Liver (tissue), 9 donors: ENCODE measurements around the gene RB1. TPM values are rescaled to one million over a fixed set of nuclear protein-coding genes. Genes with fewer than 3 reads are reported as not detected.

Experiments
- DNase-seq: peaks from one replicate; pipeline ENCODE4 v3.0.0-alpha.2; 2017; ENCODE audit warnings: low spot score
- H3K27ac ChIP-seq, 2 donors: one replicate each; pipeline ENCODE4 v1.7.0; 2013; ENCODE audit warnings: inconsistent platforms in 2 of 2, low read length in 2 of 2, control low read depth in 1 of 2, low read depth in 1 of 2, mild to moderate bottlenecking in 1 of 2
- H3K27me3 ChIP-seq, 4 donors: one replicate each; pipeline versions ENCODE4 v1.6.1 to v1.7.0; 2013; ENCODE audit warnings: low read length in 3 of 4, inconsistent platforms in 1 of 4, mild to moderate bottlenecking in 1 of 4, moderate library complexity in 1 of 4; ENCODE audit not compliant: control insufficient read depth in 4 of 4, insufficient read depth in 4 of 4
- H3K36me3 ChIP-seq, 4 donors: one replicate each; pipeline versions ENCODE4 v1.6.1 to v1.7.0; 2013; ENCODE audit warnings: low read length in 3 of 4, mild to moderate bottlenecking in 3 of 4, low read depth in 1 of 4, moderate library complexity in 1 of 4; ENCODE audit not compliant: control insufficient read depth in 4 of 4, insufficient read depth in 3 of 4
- H3K4me1 ChIP-seq, 4 donors: one replicate each; pipeline versions ENCODE4 v1.6.1 to v1.7.0; 2013; ENCODE audit warnings: low read length in 3 of 4, mild to moderate bottlenecking in 3 of 4, moderate library complexity in 1 of 4; ENCODE audit not compliant: control insufficient read depth in 4 of 4, insufficient read depth in 4 of 4
- H3K4me3 ChIP-seq, 3 donors: one replicate each; pipeline versions ENCODE4 v1.6.1 to v1.7.0; 2013; ENCODE audit warnings: low read length in 3 of 3, control low read depth in 1 of 3, low read depth in 1 of 3, mild to moderate bottlenecking in 1 of 3
- H3K9ac ChIP-seq, 2 donors: one replicate each; pipeline ENCODE4 v1.7.0; 2013; ENCODE audit warnings: low read length in 2 of 2, mild to moderate bottlenecking in 2 of 2, moderate library complexity in 2 of 2, control low read depth in 1 of 2, low read depth in 1 of 2
- H3K9me3 ChIP-seq, 4 donors: one replicate each; pipeline versions ENCODE4 v1.6.1 to v1.7.0; 2013; ENCODE audit warnings: low read length in 3 of 4; ENCODE audit not compliant: control insufficient read depth in 4 of 4
- FOXA2 ChIP-seq: IDR thresholded peaks from 2 replicates; pipeline ENCODE4 v1.6.1; 2016; ENCODE audit warnings: antibody characterized with exemption
- GABPA ChIP-seq, 2 donors: IDR thresholded peaks in 1 of 2; conservative IDR thresholded peaks in 1 of 2; 2 replicates each; pipeline ENCODE4 v1.6.1; 2016; ENCODE audit warnings: antibody characterized with exemption in 2 of 2, mild to moderate bottlenecking in 1 of 2, moderate library complexity in 1 of 2
- HNF4A ChIP-seq, 2 donors: conservative IDR thresholded peaks; 2 replicates each; pipeline ENCODE4 v1.6.1; 2016; ENCODE audit warnings: antibody characterized with exemption in 2 of 2, mild to moderate bottlenecking in 2 of 2
- HNF4G ChIP-seq: IDR thresholded peaks from 2 replicates; pipeline ENCODE4 v1.6.1; 2016; ENCODE audit warnings: antibody characterized with exemption
- JUND ChIP-seq, 2 donors: IDR thresholded peaks; 2 replicates each; pipeline ENCODE4 v1.6.1; 2016; ENCODE audit warnings: antibody characterized with exemption in 2 of 2
- MAX ChIP-seq: IDR thresholded peaks from 2 replicates; pipeline ENCODE4 v1.6.1; 2016; ENCODE audit warnings: antibody characterized with exemption
- NR2F2 ChIP-seq: IDR thresholded peaks from 2 replicates; pipeline ENCODE4 v1.6.1; 2016; ENCODE audit warnings: antibody characterized with exemption
- RAD21 ChIP-seq, 2 donors: IDR thresholded peaks; 2 replicates each; pipeline ENCODE4 v1.6.1; 2016; ENCODE audit warnings: antibody characterized with exemption in 2 of 2, mild to moderate bottlenecking in 2 of 2
- RXRA ChIP-seq, 2 donors: IDR thresholded peaks; 2 replicates each; pipeline ENCODE4 v1.6.1; 2017 to 2018; ENCODE audit warnings: antibody characterized with exemption in 2 of 2, mild to moderate bottlenecking in 1 of 2
- SP1 ChIP-seq: IDR thresholded peaks from 2 replicates; pipeline ENCODE4 v1.6.1; 2018; ENCODE audit warnings: antibody characterized with exemption, mild to moderate bottlenecking
- TAF1 ChIP-seq: conservative IDR thresholded peaks from 2 replicates; pipeline ENCODE4 v1.6.1; 2016; ENCODE audit warnings: antibody characterized with exemption, mild to moderate bottlenecking
- YY1 ChIP-seq: IDR thresholded peaks from 2 replicates; pipeline ENCODE4 v1.6.1; 2016; ENCODE audit warnings: antibody characterized with exemption, mild to moderate bottlenecking
- WGBS: extraction: QIAGEN DNeasy Blood & Tissue Kit; methylation state at CpG from one replicate; pipeline ENCODE4 v1.1.7; 2013; 5-methylcytosine and 5-hydroxymethylcytosine counted together
- polyA plus RNA-seq, 2 donors: library from polyadenylated mRNA; stranded (reverse) in 1 of 2; unstranded in 1 of 2; fragments of 200-250 nt in 1 of 2; fragments of >200 nt in 1 of 2; fragmentation: Nextera tagmentation in 1 of 2; extraction: Ambion mirVana in 1 of 2; gene quantifications; one replicate each; pipeline versions ENCODE4 v1.2.1 to v1.2.3, GENCODE V29; 2013 to 2015
- total RNA-seq, 2 donors: library from RNA; depleted of rRNA; stranded (reverse); fragments of >200 nt; gene quantifications; one replicate each; pipeline ENCODE4 v1.2.3, GENCODE V29; 2014
- TF ChIP-seq, protein P1 (sequence below): IDR thresholded peaks from 2 replicates; pipeline ENCODE4 v1.6.1; 2016; ENCODE audit warnings: antibody characterized with exemption, mild to moderate bottlenecking
- donor health status: healthy.
- donor health status: healthy.
- donor health status: healthy.
- donor health status: healthy.
- donor health status: healthy.

RB1 gene
- total and polyA plus RNA-seq, 4 donors: 6.6 to 30.6 (median 8.9) TPM

GRCh38 chr13:48505597-48506091 is 202.1 kb downstream of the RB1 start:
- peaks cover 0 to under 1% (median 0%) of the 10 kb centered on the region in 4 donors for H3K4me1 ChIP-seq
- WGBS: 80% methylated on average over 11 of the region's 11 CpGs
- TF ChIP-seq MAX: peak; percentile 44
- TF ChIP-seq, protein P1, sequence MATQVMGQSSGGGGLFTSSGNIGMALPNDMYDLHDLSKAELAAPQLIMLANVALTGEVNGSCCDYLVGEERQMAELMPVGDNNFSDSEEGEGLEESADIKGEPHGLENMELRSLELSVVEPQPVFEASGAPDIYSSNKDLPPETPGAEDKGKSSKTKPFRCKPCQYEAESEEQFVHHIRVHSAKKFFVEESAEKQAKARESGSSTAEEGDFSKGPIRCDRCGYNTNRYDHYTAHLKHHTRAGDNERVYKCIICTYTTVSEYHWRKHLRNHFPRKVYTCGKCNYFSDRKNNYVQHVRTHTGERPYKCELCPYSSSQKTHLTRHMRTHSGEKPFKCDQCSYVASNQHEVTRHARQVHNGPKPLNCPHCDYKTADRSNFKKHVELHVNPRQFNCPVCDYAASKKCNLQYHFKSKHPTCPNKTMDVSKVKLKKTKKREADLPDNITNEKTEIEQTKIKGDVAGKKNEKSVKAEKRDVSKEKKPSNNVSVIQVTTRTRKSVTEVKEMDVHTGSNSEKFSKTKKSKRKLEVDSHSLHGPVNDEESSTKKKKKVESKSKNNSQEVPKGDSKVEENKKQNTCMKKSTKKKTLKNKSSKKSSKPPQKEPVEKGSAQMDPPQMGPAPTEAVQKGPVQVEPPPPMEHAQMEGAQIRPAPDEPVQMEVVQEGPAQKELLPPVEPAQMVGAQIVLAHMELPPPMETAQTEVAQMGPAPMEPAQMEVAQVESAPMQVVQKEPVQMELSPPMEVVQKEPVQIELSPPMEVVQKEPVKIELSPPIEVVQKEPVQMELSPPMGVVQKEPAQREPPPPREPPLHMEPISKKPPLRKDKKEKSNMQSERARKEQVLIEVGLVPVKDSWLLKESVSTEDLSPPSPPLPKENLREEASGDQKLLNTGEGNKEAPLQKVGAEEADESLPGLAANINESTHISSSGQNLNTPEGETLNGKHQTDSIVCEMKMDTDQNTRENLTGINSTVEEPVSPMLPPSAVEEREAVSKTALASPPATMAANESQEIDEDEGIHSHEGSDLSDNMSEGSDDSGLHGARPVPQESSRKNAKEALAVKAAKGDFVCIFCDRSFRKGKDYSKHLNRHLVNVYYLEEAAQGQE: no peak
- TF ChIP-seq JUND (IDR thresholded peaks at IDR 0.05): no peak
- no peak for TF ChIP-seq RXRA (IDR thresholded peaks at IDR 0.05)
- TF ChIP-seq RAD21 (IDR thresholded peaks at IDR 0.05): peak in 1 of 2 donors; percentile 3
- TF ChIP-seq GABPA (IDR thresholded peaks at IDR 0.05 in 1 of 2, conservative IDR thresholded peaks at IDR 0.05 in 1 of 2): no peak
- H3K4me3 ChIP-seq: no peak overlapping the region
- H3K27ac ChIP-seq: peak overlapping the region; percentile 16 to 48
- H3K9me3 ChIP-seq: no peaks in the 10 kb centered on the region
- no peak overlapping the region for H3K9ac ChIP-seq
- H3K36me3 ChIP-seq: peaks cover 0 to 3% (median 1%) of the 10 kb centered on the region in 4 donors
- DNase-seq: no peak
- no peaks in the 10 kb centered on the region for H3K27me3 ChIP-seq

GRCh38 chr13:48506092-48506701 is 202.6 kb downstream of the RB1 start:
- Histone ChIP-seq H3K9me3 (no peaks in the 10 kb centered on the region), H3K9ac (no peak overlapping the region), H3K27me3 (no peaks in the 10 kb centered on the region), H3K4me1 (peaks cover 0 to 2% (median 0%) of the 10 kb centered on the region in 4 donors), H3K4me3 (no peak overlapping the region), H3K36me3 (peaks cover 0 to 3% (median 1%) of the 10 kb centered on the region in 4 donors), H3K27ac (peak overlapping the region; percentile 16 to 48)
- 86% methylated on average over 14 of the region's 14 CpGs for WGBS
- DNase-seq: no peak
- no peak for TF ChIP-seq SP1
- TF ChIP-seq GABPA (IDR thresholded peaks at IDR 0.05 in 1 of 2, conservative IDR thresholded peaks at IDR 0.05 in 1 of 2): no peak
- no peak for TF ChIP-seq FOXA2
- TF ChIP-seq RAD21 (IDR thresholded peaks at IDR 0.05): no peak

- no peaks in the 10 kb centered on the region for H3K27me3 ChIP-seq
- no peak overlapping the region for H3K4me3 ChIP-seq
- H3K36me3 ChIP-seq: peaks cover 0 to 5% (median 3%) of the 10 kb centered on the region in 4 donors
- no peak for DNase-seq
- 96% methylated on average over 10 of the region's 10 CpGs for WGBS
- no peaks in the 10 kb centered on the region for H3K9me3 ChIP-seq
- no peak overlapping the region for H3K27ac ChIP-seq
- H3K4me1 ChIP-seq: peaks cover 0 to 2% (median 0%) of the 10 kb centered on the region in 4 donors
- no peak overlapping the region for H3K9ac ChIP-seq
- TF ChIP-seq YY1 (no peak), SP1 (no peak), FOXA2 (no peak), NR2F2 (no peak), MAX (no peak), HNF4A (conservative IDR thresholded peaks at IDR 0.05) (no peak), JUND (IDR thresholded peaks at IDR 0.05) (no peak), RAD21 (IDR thresholded peaks at IDR 0.05) (no peak), GABPA (IDR thresholded peaks at IDR 0.05 in 1 of 2, conservative IDR thresholded peaks at IDR 0.05 in 1 of 2) (no peak), HNF4G (no peak), TAF1 (no peak)
- TF ChIP-seq, protein P1: no peak
Measured at GRCh38 chr13:48507021-48507420, 203.5 kb downstream of the RB1 start.
